Mesenchymal stem cell (in vitro differentiated cells and primary cell): ENCODE results near the gene UBLCP1. TPM values are rescaled to one million over a fixed set of nuclear protein-coding genes. Genes with fewer than 3 reads are reported as not detected.

Source experiments
- DNase-seq: peaks from one replicate; pipeline ENCODE4 v3.0.0-alpha.2; 2013
- H2AFZ ChIP-seq: one replicate; pipeline ENCODE4 v1.6.1; 2013; ENCODE audit warnings: low read depth, mild to moderate bottlenecking, control low read depth, inconsistent platforms, low read length, moderate library complexity
- H2AK5ac ChIP-seq: 2 replicates; pipeline ENCODE4 v1.6.1; 2013; ENCODE audit warnings: low read length, moderate library complexity, mild to moderate bottlenecking, inconsistent platforms; ENCODE audit not compliant: severe bottlenecking
- H2BK120ac ChIP-seq: one replicate; pipeline ENCODE4 v1.6.1; 2013; ENCODE audit warnings: low read depth, mild to moderate bottlenecking, inconsistent platforms, low read length, moderate library complexity
- H2BK12ac ChIP-seq, 2 experiments: one replicate each; pipeline ENCODE4 v1.6.1; 2013; ENCODE audit warnings: inconsistent platforms in 2 of 2, low read length in 2 of 2, mild to moderate bottlenecking in 2 of 2, moderate library complexity in 2 of 2, control low read depth in 1 of 2
- H2BK15ac ChIP-seq: one replicate; pipeline ENCODE4 v1.6.1; 2013; ENCODE audit warnings: mild to moderate bottlenecking, low read depth, inconsistent platforms; ENCODE audit not compliant: poor library complexity, severe bottlenecking
- H2BK5ac ChIP-seq: 2 replicates; pipeline ENCODE4 v1.6.1; 2013; ENCODE audit warnings: low read depth, mild to moderate bottlenecking, low read length, control low read depth, inconsistent platforms; ENCODE audit not compliant: poor library complexity, severe bottlenecking
- H3K14ac ChIP-seq, 2 experiments: one replicate each; pipeline ENCODE4 v1.6.1; 2013; ENCODE audit warnings: inconsistent platforms in 2 of 2, low read length in 2 of 2, control low read depth in 1 of 2, mild to moderate bottlenecking in 1 of 2, moderate library complexity in 1 of 2
- H3K18ac ChIP-seq, 2 experiments: one replicate each; pipeline ENCODE4 v1.6.1; 2013; ENCODE audit warnings: inconsistent platforms in 2 of 2, low read length in 2 of 2, control low read depth in 1 of 2, low read depth in 1 of 2, mild to moderate bottlenecking in 1 of 2
- H3K23ac ChIP-seq, 2 experiments: one replicate each; pipeline ENCODE4 v1.6.1; 2013; ENCODE audit warnings: inconsistent platforms in 2 of 2, low read length in 2 of 2, mild to moderate bottlenecking in 2 of 2, moderate library complexity in 2 of 2, control low read depth in 1 of 2
- H3K27ac ChIP-seq: 2 replicates; pipeline ENCODE4 v1.5.1; 2013; ENCODE audit warnings: mild to moderate bottlenecking, moderate library complexity, low read length, control low read depth, inconsistent platforms; ENCODE audit not compliant: poor library complexity, severe bottlenecking
- H3K27me3 ChIP-seq, 2 experiments: 2 replicates each; pipeline versions ENCODE4 v1.6.1 to v1.7.0; 2013; ENCODE audit warnings: low read length in 2 of 2, mild to moderate bottlenecking in 2 of 2, moderate library complexity in 2 of 2, control low read depth in 1 of 2, inconsistent platforms in 1 of 2; ENCODE audit not compliant: control insufficient read depth in 1 of 2, insufficient read depth in 1 of 2
- H3K36me3 ChIP-seq, 2 experiments: 2 replicates each; pipeline versions ENCODE4 v1.6.1 to v1.7.0; 2013; ENCODE audit warnings: low read length in 2 of 2, control low read depth in 1 of 2, inconsistent platforms in 1 of 2, low read depth in 1 of 2, mild to moderate bottlenecking in 1 of 2; ENCODE audit not compliant: insufficient read depth in 2 of 2, control insufficient read depth in 1 of 2
- H3K4ac ChIP-seq, 2 experiments: one replicate each; pipeline ENCODE4 v1.6.1; 2013; ENCODE audit warnings: inconsistent platforms in 2 of 2, low read length in 2 of 2, mild to moderate bottlenecking in 2 of 2, moderate library complexity in 2 of 2, control low read depth in 1 of 2, low read depth in 1 of 2
- H3K4me1 ChIP-seq: 2 replicates; pipeline ENCODE4 v1.6.1; 2013; ENCODE audit warnings: low read depth, low read length, control low read depth; ENCODE audit not compliant: control insufficient read depth, insufficient read depth
- H3K4me2 ChIP-seq: 2 replicates; pipeline ENCODE4 v1.6.1; 2013; ENCODE audit warnings: low read length, mild to moderate bottlenecking, inconsistent platforms; ENCODE audit not compliant: poor library complexity, severe bottlenecking
- H3K4me3 ChIP-seq, 2 experiments: 2 replicates each; pipeline versions ENCODE4 v1.5.1 to v1.7.0; 2013; ENCODE audit warnings: low read length in 2 of 2, mild to moderate bottlenecking in 2 of 2, control low read depth in 1 of 2, low read depth in 1 of 2; ENCODE audit not compliant: insufficient read depth in 1 of 2
- H3K79me1 ChIP-seq: replicated peaks from 2 replicates; pipeline ENCODE4 v1.6.1; 2013; ENCODE audit warnings: mild to moderate bottlenecking, control low read depth, low read length, inconsistent platforms; ENCODE audit not compliant: poor library complexity, severe bottlenecking
- H3K9ac ChIP-seq: 2 replicates; pipeline ENCODE4 v1.7.0; 2013; ENCODE audit warnings: mild to moderate bottlenecking, low read length, moderate library complexity
- H3K9me3 ChIP-seq: 2 replicates; pipeline ENCODE4 v1.7.0; 2013; ENCODE audit warnings: mild to moderate bottlenecking, low read length; ENCODE audit not compliant: control insufficient read depth
- H4K8ac ChIP-seq: one replicate; pipeline ENCODE4 v1.6.1; 2013; ENCODE audit warnings: inconsistent platforms, mild to moderate bottlenecking, low read length, moderate library complexity
- H4K91ac ChIP-seq: one replicate; pipeline ENCODE4 v1.6.1; 2013; ENCODE audit warnings: mild to moderate bottlenecking, low read length, inconsistent platforms
- WGBS: methylation state at CpG from one replicate; pipeline ENCODE4 v1.1.7; 2013; ENCODE audit warnings: mixed read lengths; 5-methylcytosine and 5-hydroxymethylcytosine counted together
- polyA plus RNA-seq, 2 experiments: library from polyadenylated mRNA; stranded (reverse); fragments of 200-250 nt; gene quantifications; one replicate each; pipeline ENCODE4 v1.2.3, GENCODE V29; 2013

Gene UBLCP1, protein sequence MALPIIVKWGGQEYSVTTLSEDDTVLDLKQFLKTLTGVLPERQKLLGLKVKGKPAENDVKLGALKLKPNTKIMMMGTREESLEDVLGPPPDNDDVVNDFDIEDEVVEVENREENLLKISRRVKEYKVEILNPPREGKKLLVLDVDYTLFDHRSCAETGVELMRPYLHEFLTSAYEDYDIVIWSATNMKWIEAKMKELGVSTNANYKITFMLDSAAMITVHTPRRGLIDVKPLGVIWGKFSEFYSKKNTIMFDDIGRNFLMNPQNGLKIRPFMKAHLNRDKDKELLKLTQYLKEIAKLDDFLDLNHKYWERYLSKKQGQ
- 47.9 TPM for polyA plus RNA-seq (2013, experiment 1 of 2)
- polyA plus RNA-seq (2013, experiment 2 of 2) = 52.3 TPM

DNA sequence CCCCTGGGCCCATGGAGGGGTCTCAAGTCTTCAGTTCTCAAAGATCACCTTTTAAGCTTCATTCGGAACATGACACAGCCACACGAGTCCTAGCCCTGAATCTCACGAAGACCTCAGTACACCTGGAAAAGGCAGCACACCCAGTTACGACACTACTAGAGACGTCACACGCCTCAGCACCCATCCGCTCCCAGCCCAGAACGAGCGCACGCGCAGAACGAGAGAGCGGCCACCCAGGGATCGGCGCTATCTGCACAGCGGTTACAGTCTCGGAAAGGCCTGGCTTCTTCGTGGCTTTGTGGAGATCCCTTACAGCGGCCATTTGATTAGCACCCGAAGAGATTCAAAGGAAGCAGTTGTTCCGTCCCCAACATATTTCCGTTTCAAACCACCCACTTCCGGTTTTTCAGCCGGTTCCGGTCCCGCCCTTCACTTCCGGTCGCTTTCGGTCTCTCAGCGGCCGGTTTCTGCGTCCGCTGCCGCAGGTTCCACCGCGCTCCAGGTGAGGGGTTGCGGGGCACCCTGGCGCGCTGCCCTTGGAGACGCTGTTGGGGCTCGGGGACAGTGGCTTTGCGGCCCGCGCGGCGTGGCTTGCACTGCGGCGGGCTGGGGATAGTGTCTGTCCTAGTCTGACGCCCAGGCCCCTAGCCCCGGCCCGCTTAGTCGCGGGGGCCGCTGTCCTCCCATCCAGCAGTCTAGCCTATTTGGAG is at the start of gene UBLCP1:
Gene UBLCP1 (plus strand): TSS at position 432 of the 710 bp plus-strand sequence. CDS start 5,626 bp downstream, outside the sequence.
- Histone ChIP-seq H2BK15ac (no peak within 1 kb of the TSS), H3K4me3 (peak within 1 kb of the TSS; percentile 88 to 95), H2BK120ac (no peak within 1 kb of the TSS), H3K4me2 (peak within 1 kb of the TSS; percentile 89), H3K18ac (peak within 1 kb of the TSS; percentile 88 to 98), H2AK5ac (no peak within 1 kb of the TSS), H2AFZ (peak within 1 kb of the TSS; percentile 84), H4K91ac (peak within 1 kb of the TSS; percentile 98), H2BK5ac (no peak within 1 kb of the TSS), H4K8ac (peak within 1 kb of the TSS; percentile 84), H3K9me3 (no peaks in the 10 kb centered on the region), H3K23ac (peak within 1 kb of the TSS in 1 of 2 experiments; percentile 67), H3K14ac (peak within 1 kb of the TSS in 1 of 2 experiments; percentile 84), H3K27me3 (no peaks in the 10 kb centered on the region), H3K4me1 (peaks cover 2% of the 10 kb centered on the region), H2BK12ac (no peak within 1 kb of the TSS), H3K36me3 (peaks cover 0 to 6% of the 10 kb centered on the region in 2 experiments), H3K4ac (peak within 1 kb of the TSS; percentile 50 to 92), H3K27ac (peak within 1 kb of the TSS; percentile 72), H3K79me1 (peaks cover 12% of the 10 kb centered on the region), H3K9ac (peak within 1 kb of the TSS; percentile 96)
- under 1% methylated on average over 54 of the region's 54 CpGs for WGBS
- peak; percentile 88 for DNase-seq

DNA sequence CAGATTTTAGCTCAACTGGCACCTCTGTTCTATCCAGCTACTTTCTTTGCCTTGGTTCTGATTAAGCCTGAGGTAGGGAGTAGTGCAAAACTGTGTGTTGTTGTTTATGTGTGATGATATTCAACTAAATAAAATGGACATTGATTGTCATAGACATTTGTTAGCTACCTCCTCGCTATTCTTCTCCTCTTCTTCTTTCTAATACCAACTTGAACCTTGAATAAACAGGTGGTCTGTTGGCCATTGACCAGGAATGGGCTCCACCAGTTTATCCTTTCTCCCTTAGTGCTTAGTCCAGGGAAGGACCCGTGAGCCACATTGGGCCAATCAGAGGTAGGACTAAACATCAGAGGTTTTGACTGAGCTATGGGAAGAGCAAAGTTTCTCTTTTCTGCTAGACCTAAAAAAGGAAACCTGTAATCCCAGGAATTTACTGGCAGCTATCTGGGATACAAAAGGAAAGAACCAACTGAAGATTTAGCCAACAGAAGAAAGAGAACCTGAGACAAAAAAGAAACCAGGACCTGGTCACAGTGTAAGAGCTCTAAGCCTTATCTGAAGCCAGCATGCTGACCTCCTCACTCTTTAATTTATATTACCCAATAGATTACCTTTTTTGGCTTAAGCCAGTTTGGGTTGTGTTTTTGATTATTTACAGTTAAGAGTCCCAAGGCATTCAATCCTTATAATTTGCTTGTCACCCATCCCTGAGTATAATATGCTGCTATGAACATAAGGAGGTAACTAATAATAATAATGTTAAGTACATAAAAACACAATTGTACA is 48.4 kb upstream of the UBLCP1 start:
- Histone ChIP-seq H2BK15ac (no peak overlapping the region), H3K14ac (no peak overlapping the region), H3K36me3 (no peaks in the 10 kb centered on the region), H2AK5ac (no peak overlapping the region), H2BK12ac (no peak overlapping the region), H3K9ac (no peak overlapping the region), H2AFZ (no peak overlapping the region), H3K4me3 (no peak overlapping the region), H3K4ac (no peak overlapping the region), H2BK120ac (no peak overlapping the region), H3K27me3 (no peaks in the 10 kb centered on the region), H3K23ac (no peak overlapping the region), H4K91ac (no peak overlapping the region), H3K18ac (no peak overlapping the region), H3K4me1 (peaks cover 4% of the 10 kb centered on the region), H3K27ac (no peak overlapping the region), H3K9me3 (no peaks in the 10 kb centered on the region), H3K4me2 (no peak overlapping the region), H4K8ac (no peak overlapping the region), H3K79me1 (no peaks in the 10 kb centered on the region), H2BK5ac (no peak overlapping the region)
- WGBS = 94% methylated on average over 2 of the region's 2 CpGs
- no peak for DNase-seq

DNA sequence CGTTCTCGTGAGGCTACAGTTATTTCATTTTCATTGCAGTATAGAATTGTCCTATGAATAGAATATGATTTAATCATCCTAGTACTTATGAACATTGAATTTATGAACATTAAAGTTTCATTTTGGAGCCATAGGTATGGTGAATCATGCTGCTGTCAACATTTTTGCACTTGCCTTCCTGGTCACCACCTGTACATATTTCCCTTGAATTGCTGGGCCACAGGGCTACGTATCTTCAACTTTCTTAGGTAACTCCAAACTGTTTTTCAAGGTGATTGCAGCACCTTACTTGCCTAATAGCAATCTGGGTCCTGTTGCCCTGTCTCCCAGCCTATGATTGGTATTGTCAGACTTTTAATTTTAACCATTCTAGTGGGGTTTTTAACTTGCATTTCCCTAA is 47.2 kb upstream of the UBLCP1 start:
- no peak overlapping the region for H2AFZ ChIP-seq
- H2BK120ac ChIP-seq = no peak overlapping the region
- H2AK5ac ChIP-seq = no peak overlapping the region
- H3K36me3 ChIP-seq = no peaks in the 10 kb centered on the region
- H3K79me1 ChIP-seq = no peaks in the 10 kb centered on the region
- no peaks in the 10 kb centered on the region for H3K4me1 ChIP-seq
- no peak overlapping the region for H4K8ac ChIP-seq
- no peaks in the 10 kb centered on the region for H3K27me3 ChIP-seq
- H2BK5ac ChIP-seq = no peak overlapping the region
- H2BK15ac ChIP-seq = no peak overlapping the region
- H3K4me2 ChIP-seq = no peak overlapping the region
- H3K4ac ChIP-seq = no peak overlapping the region
- H3K9me3 ChIP-seq = no peaks in the 10 kb centered on the region
- no peak overlapping the region for H2BK12ac ChIP-seq
- WGBS = 100% methylated on average over 1 of the region's 3 CpGs
- no peak overlapping the region for H3K18ac ChIP-seq
- H3K4me3 ChIP-seq = no peak overlapping the region
- H3K27ac ChIP-seq = no peak overlapping the region
- H3K9ac ChIP-seq = no peak overlapping the region
- no peak overlapping the region for H3K14ac ChIP-seq
- H3K23ac ChIP-seq = no peak overlapping the region
- no peak for DNase-seq
- no peak overlapping the region for H4K91ac ChIP-seq

DNA sequence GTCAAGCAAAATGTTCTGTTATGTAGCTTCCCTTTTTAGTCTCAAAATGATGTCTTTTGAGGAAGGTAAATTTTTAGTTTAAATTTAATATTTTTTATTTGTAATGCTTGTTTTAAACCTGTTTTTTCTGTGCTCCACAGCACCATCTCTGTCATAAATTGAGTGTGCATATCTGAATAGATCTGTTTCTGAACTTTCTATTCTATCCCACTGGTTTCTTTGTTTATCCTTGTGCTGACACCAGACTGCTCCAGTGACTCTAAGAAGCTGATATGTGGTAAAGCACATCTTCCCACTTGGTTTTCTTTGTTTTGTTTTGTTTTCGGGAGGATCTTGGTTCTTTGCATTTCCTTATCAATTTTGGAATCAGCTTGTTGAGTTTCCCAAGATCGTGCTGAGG is 46.6 kb upstream of the UBLCP1 start:
- DNase-seq = peak; percentile 21
- no peaks in the 10 kb centered on the region for H3K79me1 ChIP-seq
- H2AFZ ChIP-seq = no peak overlapping the region
- no peak overlapping the region for H2BK5ac ChIP-seq
- no peak overlapping the region for H3K14ac ChIP-seq
- no peak overlapping the region for H3K9ac ChIP-seq
- H3K4me1 ChIP-seq = no peaks in the 10 kb centered on the region
- no peak overlapping the region for H4K91ac ChIP-seq
- H2AK5ac ChIP-seq = no peak overlapping the region
- no peaks in the 10 kb centered on the region for H3K36me3 ChIP-seq
- H3K4ac ChIP-seq = no peak overlapping the region
- H2BK15ac ChIP-seq = no peak overlapping the region
- 69% methylated on average over 2 of the region's 2 CpGs for WGBS
- no peak overlapping the region for H3K18ac ChIP-seq
- H3K23ac ChIP-seq = no peak overlapping the region
- no peak overlapping the region for H3K4me2 ChIP-seq
- H3K9me3 ChIP-seq = no peaks in the 10 kb centered on the region
- no peak overlapping the region for H2BK120ac ChIP-seq
- H3K27ac ChIP-seq = no peak overlapping the region
- H3K27me3 ChIP-seq = no peaks in the 10 kb centered on the region
- H4K8ac ChIP-seq = no peak overlapping the region
- no peak overlapping the region for H3K4me3 ChIP-seq
- H2BK12ac ChIP-seq = no peak overlapping the region
